Measurements from ENCODE around the gene MITF. TPM values are rescaled to one million over a fixed set of nuclear protein-coding genes. Genes with fewer than 3 reads are reported as not detected.

MITF gene, protein sequence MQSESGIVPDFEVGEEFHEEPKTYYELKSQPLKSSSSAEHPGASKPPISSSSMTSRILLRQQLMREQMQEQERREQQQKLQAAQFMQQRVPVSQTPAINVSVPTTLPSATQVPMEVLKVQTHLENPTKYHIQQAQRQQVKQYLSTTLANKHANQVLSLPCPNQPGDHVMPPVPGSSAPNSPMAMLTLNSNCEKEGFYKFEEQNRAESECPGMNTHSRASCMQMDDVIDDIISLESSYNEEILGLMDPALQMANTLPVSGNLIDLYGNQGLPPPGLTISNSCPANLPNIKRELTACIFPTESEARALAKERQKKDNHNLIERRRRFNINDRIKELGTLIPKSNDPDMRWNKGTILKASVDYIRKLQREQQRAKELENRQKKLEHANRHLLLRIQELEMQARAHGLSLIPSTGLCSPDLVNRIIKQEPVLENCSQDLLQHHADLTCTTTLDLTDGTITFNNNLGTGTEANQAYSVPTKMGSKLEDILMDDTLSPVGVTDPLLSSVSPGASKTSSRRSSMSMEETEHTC
- 1.6 TPM for total RNA-seq

- DNase-seq (ENCODE audit: low spot score in 2 of 2) (peak; percentile 89), FAIRE-seq (no peak)
Observed at GRCh38 chr3:69739204-69740102, at the start of gene MITF. MITF (plus strand) TSS chr3:69739464; CDS start chr3:69739598, 134 bp downstream.

- FAIRE-seq, result no peak
- no peak for DNase-seq (ENCODE audit: low spot score in 2 of 2)
Observed at GRCh38 chr3:69691860-69692259, 47.4 kb upstream of the MITF start.

DNA sequence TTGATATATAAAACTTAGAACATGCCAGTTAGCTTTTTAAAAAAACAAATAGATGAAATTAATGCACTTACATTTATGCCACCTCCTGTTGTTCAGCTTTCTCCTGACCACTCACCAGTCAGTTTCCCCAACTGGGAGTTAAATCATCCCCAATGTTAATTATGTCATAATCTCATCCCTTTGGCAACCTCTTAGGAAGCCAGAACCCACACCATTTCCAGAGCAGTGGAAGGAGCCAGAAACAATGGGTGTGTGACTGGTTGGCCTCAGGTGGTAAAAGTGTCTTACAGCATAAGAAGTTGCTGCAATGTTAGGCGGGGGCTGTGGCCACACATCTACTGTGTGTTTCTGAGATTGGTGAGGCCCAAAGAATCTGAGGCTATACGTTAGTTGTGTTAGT is 46.5 kb upstream of the MITF start:
- DNase-seq (ENCODE audit: low spot score in 2 of 2) (no peak), FAIRE-seq (no peak)

DNA sequence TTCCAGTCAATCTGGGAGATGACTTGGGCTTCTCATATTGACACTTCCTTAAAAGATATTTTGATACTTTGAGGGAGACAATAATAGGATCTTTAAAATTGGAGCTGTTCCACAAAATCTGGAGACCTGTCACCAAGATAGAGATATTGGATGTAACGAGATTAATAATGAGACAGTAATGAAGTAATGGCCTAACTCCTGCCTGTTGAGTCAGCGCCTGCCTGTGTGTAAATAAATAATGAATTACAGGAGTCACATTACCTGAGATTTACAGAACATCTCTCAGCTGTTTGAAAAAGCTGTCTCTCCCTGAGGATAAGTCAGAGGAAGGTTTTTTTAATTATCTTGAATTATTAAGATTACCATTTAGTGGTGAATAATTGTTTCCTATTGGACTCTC is 43.8 kb upstream of the MITF start:
- DNase-seq (ENCODE audit: low spot score in 2 of 2) (no peak), FAIRE-seq (no peak)

DNA sequence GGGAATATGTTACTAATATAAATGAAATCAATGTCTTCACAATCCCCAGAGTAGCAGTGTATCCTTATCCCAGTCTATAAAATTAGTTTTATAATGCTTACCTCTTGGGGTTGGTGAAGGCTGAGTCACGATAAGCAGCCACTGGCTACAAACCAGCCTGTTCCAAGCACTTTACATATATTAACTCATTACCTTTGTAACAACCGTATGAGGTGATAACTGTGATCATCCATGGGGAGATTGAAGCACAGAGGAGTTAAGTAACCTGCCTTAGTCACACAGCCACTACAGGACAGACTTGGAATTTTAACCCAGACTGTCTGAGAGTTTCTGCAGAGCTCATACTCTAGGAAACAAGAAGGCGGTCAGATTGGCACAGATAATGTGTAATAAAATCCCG is 43.3 kb upstream of the MITF start:
- FAIRE-seq (no peak), DNase-seq (ENCODE audit: low spot score in 2 of 2) (no peak)

GRCh38 chr3:69696367-69696766 is 42.9 kb upstream of the MITF start:
- DNase-seq (ENCODE audit: low spot score in 2 of 2), result no peak
- no peak for FAIRE-seq

- FAIRE-seq, result no peak
- no peak for DNase-seq (ENCODE audit: low spot score in 2 of 2)
Observed at GRCh38 chr3:69697381-69697780, 41.9 kb upstream of the MITF start.

GRCh38 chr3:69698728-69699127 is 40.5 kb upstream of the MITF start:
- no peak for FAIRE-seq

DNA sequence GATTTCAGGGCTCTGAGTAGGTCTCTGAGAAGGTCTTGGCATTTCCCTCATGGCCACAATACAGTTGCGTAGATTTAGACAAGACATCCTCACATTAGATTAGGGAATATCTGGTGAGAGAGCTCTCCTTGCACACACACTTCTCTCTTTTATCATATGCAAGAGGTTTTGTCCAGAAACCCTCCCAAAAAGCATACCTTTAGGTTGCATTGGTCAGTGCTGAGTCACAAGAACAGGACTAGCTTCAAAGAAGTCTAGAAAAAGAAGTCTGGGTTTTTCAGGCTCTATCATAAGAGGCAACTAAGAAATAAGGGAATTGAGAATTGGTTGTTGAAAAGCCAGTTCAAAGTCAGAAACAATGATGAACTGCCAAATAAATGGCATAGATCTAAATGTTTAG is 40.1 kb upstream of the MITF start:
- no peak for DNase-seq (ENCODE audit: low spot score in 2 of 2)

More at GRCh38 chr3:69698728-69699127, 40.5 kb upstream of the MITF start:
- DNase-seq (ENCODE audit: low spot score in 2 of 2), result no peak

DNA sequence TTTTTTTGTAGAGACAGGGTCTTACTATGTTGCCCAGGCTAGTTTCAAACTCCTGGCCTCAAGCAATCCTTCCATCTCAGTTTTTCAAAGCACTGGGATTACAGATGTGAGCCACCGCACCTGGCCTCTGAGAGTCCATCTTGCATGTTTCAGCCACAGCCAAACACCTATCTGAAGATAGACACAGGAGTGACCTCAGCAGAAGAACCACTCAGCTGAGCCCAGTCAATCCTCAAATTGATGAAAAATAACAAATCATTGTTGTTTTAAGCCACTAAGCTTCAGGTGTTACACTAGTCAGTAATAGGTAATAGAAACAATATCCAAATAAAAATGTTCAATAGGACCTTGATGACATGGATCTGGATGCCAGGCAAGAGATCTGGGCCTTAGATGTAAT is 38.3 kb upstream of the MITF start:
- DNase-seq (ENCODE audit: low spot score in 2 of 2), result no peak
- no peak for FAIRE-seq

More for the DNA sequence above, 40.1 kb upstream of the MITF start:
- FAIRE-seq, result no peak

GRCh38 chr3:69710153-69710977 is 28.9 kb upstream of the MITF start:
- no peak for DNase-seq (ENCODE audit: low spot score in 2 of 2)
- no peak for FAIRE-seq

- no peak for FAIRE-seq
- DNase-seq (ENCODE audit: low spot score in 2 of 2), result no peak
Observed at GRCh38 chr3:69712269-69712668, 27.0 kb upstream of the MITF start.

GRCh38 chr3:69712933-69713332 is 26.3 kb upstream of the MITF start:
- FAIRE-seq (no peak), DNase-seq (ENCODE audit: low spot score in 2 of 2) (no peak)

DNA sequence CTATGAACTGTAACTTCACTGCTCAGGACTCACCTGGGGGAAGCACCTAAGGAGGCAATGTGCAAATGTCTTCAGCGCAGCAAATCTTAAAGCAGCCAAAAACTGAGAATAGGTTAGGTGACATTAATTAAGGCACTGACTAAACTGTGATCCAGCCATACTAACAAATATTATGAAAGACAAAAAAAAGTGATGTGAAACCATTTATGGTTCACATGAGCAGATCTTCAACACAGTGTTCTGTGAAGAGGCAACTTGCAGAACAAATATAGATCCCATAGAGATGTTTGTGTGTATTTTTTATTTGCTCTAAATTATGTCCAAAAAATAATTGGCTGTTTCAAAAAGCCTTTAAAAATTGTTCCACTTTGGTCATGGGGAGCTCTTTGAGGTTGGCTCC is 24.1 kb upstream of the MITF start:
- FAIRE-seq (no peak), DNase-seq (ENCODE audit: low spot score in 2 of 2) (no peak)

DNA sequence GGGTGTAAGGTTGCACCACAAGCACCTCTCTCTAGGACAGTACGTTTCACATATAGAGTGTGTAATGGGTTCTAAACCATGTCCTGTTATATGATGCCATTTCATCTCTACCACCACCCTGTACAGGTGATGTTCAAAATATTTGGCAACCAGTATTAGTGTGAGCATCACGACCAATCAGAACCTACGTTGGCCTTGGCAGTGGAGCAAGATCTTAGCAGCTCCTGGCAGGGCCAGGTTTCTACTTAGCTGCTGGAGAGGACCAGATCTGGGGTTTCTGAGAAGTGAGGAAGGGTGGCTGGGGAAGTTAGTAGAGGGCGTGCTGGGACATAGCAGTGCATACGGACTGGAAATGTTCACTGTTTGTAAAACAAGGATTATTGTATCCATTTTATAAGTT is 23.1 kb upstream of the MITF start:
- FAIRE-seq, result no peak
- DNase-seq (ENCODE audit: low spot score in 2 of 2), result no peak

DNA sequence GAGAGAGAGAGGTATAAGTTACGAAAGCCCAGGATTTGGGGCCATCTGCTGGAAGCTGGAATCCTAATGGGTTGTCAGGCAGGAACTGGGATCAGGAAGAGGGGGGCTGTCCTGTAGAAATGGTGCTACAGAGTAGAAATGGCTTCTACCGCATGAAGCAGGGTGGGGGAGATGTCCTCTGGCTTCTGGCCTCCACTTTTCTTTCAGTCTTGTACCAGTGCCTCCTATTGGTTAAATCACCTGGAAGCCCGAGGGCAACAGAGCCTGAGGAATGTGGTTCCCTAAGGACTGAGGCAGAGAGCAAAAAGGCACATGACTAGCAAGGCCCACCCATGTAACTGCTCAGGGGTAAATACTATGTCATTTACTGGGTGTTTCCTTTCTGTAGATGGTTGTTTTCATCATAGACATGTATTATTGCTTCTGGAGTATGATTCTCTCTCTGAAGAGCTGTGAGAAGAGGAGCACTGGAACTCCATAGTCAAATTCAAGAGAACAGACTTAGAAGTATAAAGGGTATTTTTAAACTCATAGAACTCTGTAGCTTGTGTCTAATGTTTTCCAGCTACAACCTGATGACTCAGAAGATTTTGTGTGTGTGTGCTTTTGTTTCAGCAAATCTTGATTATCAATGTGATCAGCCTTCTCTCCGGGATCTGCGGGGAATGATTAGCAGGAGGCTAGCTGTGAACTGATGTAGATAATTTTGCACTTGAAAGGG is 20.2 kb upstream of the MITF start:
- DNase-seq (ENCODE audit: low spot score in 2 of 2) (no peak), FAIRE-seq (no peak)

GRCh38 chr3:69719587-69720122 is 19.6 kb upstream of the MITF start:
- no peak for FAIRE-seq

GRCh38 chr3:69720824-69721223 is 18.4 kb upstream of the MITF start:
- no peak for FAIRE-seq
- no peak for DNase-seq (ENCODE audit: low spot score in 2 of 2)

More at GRCh38 chr3:69719587-69720122, 19.6 kb upstream of the MITF start:
- DNase-seq (ENCODE audit: low spot score in 2 of 2), result no peak

DNA sequence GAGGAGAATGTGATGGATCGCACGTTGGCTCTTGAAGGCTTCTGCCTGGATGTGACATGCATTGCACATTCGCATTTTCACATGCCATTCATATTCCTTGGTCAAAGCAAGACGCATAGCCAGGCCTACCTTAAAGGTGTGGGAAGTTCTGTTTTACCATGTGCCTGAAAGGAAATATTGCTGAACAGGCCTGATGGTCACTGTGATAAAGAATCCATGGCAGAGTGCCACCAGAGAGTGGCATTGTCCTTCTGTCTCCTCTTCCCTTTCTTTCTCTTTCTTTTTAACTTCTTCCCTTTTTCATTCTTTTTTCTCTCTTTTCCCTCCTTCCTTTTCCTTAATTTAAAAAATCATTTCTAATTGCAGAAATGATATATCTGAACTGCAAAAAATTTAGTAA is 15.9 kb upstream of the MITF start:
- no peak for DNase-seq (ENCODE audit: low spot score in 2 of 2)
- FAIRE-seq, result no peak
